ENCODE results near the gene DDIT4L. TPM values are rescaled to one million over a fixed set of nuclear protein-coding genes. Genes with fewer than 3 reads are reported as not detected.

Gene DDIT4L
- total and polyA plus RNA-seq, 2 experiments from 2014 or later, result 3.4 to 7.0 TPM

GRCh38 chr4:100149190-100149589 is 41.1 kb downstream of the DDIT4L start:
- Mint-ChIP-seq H3K27me3 (ENCODE audit: insufficient read depth, low read depth, poor library complexity) (no peaks in the 10 kb centered on the region), H3K9me3 (peaks cover 3% of the 10 kb centered on the region; the same call in 2 of the 3 replicates), H3K4me1 (no peaks in the 10 kb centered on the region), H3K27ac (no peak overlapping the region), H3K36me3 (ENCODE audit: low read depth) (no peaks in the 10 kb centered on the region), H3K4me3 (no peak overlapping the region)
- H3F3A ChIP-seq (replicated peaks; ENCODE audit: low read depth), result no peaks in the 10 kb centered on the region
- DNase-seq (ENCODE audit: low spot score), result no peak
- no peaks in the 10 kb centered on the region for H4K20me1 ChIP-seq (replicated peaks; ENCODE audit: insufficient read depth)
- no peaks in the 10 kb centered on the region for H3K4me1 ChIP-seq (ENCODE audit: insufficient read depth)
- ATAC-seq, result no peak
- TF ChIP-seq, protein P1, sequence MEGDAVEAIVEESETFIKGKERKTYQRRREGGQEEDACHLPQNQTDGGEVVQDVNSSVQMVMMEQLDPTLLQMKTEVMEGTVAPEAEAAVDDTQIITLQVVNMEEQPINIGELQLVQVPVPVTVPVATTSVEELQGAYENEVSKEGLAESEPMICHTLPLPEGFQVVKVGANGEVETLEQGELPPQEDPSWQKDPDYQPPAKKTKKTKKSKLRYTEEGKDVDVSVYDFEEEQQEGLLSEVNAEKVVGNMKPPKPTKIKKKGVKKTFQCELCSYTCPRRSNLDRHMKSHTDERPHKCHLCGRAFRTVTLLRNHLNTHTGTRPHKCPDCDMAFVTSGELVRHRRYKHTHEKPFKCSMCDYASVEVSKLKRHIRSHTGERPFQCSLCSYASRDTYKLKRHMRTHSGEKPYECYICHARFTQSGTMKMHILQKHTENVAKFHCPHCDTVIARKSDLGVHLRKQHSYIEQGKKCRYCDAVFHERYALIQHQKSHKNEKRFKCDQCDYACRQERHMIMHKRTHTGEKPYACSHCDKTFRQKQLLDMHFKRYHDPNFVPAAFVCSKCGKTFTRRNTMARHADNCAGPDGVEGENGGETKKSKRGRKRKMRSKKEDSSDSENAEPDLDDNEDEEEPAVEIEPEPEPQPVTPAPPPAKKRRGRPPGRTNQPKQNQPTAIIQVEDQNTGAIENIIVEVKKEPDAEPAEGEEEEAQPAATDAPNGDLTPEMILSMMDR (conservative IDR thresholded peaks at IDR 0.05; ENCODE audit: low read depth in 2 of 2), result no peak
- no peak for TF ChIP-seq ZNF331 (CRISPR knock-in tag; IDR thresholded peaks at IDR 0.05; ENCODE audit: low read depth)
- TF ChIP-seq NANOG (IDR thresholded peaks at IDR 0.05; ENCODE audit: borderline replicate concordance), result no peak
- no peak for TF ChIP-seq STAT1 (IDR thresholded peaks at IDR 0.05; ENCODE audit: unreplicated experiment)
- TF ChIP-seq EZH2phosphoT487 (IDR thresholded peaks at IDR 0.05; ENCODE audit: unreplicated experiment), result no peak
- TF ChIP-seq, protein P2, sequence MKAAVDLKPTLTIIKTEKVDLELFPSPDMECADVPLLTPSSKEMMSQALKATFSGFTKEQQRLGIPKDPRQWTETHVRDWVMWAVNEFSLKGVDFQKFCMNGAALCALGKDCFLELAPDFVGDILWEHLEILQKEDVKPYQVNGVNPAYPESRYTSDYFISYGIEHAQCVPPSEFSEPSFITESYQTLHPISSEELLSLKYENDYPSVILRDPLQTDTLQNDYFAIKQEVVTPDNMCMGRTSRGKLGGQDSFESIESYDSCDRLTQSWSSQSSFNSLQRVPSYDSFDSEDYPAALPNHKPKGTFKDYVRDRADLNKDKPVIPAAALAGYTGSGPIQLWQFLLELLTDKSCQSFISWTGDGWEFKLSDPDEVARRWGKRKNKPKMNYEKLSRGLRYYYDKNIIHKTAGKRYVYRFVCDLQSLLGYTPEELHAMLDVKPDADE (IDR thresholded peaks at IDR 0.05), result no peak
- no peak for TF ChIP-seq EZH2 (IDR thresholded peaks at IDR 0.05; ENCODE audit: low read depth, unreplicated experiment)
- no peak for TF ChIP-seq ZNF114 (CRISPR knock-in tag; IDR thresholded peaks at IDR 0.05)
- no peak for TF ChIP-seq POLR2AphosphoS5 (IDR thresholded peaks at IDR 0.05; ENCODE audit: low read depth)
- TF ChIP-seq, protein P3, sequence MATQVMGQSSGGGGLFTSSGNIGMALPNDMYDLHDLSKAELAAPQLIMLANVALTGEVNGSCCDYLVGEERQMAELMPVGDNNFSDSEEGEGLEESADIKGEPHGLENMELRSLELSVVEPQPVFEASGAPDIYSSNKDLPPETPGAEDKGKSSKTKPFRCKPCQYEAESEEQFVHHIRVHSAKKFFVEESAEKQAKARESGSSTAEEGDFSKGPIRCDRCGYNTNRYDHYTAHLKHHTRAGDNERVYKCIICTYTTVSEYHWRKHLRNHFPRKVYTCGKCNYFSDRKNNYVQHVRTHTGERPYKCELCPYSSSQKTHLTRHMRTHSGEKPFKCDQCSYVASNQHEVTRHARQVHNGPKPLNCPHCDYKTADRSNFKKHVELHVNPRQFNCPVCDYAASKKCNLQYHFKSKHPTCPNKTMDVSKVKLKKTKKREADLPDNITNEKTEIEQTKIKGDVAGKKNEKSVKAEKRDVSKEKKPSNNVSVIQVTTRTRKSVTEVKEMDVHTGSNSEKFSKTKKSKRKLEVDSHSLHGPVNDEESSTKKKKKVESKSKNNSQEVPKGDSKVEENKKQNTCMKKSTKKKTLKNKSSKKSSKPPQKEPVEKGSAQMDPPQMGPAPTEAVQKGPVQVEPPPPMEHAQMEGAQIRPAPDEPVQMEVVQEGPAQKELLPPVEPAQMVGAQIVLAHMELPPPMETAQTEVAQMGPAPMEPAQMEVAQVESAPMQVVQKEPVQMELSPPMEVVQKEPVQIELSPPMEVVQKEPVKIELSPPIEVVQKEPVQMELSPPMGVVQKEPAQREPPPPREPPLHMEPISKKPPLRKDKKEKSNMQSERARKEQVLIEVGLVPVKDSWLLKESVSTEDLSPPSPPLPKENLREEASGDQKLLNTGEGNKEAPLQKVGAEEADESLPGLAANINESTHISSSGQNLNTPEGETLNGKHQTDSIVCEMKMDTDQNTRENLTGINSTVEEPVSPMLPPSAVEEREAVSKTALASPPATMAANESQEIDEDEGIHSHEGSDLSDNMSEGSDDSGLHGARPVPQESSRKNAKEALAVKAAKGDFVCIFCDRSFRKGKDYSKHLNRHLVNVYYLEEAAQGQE (IDR thresholded peaks at IDR 0.05; ENCODE audit: unreplicated experiment), result no peak
- no peak for TF ChIP-seq JUNB (IDR thresholded peaks at IDR 0.05; ENCODE audit: unreplicated experiment)
- TF ChIP-seq CREB1 (CRISPR knock-in tag; IDR thresholded peaks at IDR 0.05; ENCODE audit: low read depth), result no peak
- TF ChIP-seq, protein P4, sequence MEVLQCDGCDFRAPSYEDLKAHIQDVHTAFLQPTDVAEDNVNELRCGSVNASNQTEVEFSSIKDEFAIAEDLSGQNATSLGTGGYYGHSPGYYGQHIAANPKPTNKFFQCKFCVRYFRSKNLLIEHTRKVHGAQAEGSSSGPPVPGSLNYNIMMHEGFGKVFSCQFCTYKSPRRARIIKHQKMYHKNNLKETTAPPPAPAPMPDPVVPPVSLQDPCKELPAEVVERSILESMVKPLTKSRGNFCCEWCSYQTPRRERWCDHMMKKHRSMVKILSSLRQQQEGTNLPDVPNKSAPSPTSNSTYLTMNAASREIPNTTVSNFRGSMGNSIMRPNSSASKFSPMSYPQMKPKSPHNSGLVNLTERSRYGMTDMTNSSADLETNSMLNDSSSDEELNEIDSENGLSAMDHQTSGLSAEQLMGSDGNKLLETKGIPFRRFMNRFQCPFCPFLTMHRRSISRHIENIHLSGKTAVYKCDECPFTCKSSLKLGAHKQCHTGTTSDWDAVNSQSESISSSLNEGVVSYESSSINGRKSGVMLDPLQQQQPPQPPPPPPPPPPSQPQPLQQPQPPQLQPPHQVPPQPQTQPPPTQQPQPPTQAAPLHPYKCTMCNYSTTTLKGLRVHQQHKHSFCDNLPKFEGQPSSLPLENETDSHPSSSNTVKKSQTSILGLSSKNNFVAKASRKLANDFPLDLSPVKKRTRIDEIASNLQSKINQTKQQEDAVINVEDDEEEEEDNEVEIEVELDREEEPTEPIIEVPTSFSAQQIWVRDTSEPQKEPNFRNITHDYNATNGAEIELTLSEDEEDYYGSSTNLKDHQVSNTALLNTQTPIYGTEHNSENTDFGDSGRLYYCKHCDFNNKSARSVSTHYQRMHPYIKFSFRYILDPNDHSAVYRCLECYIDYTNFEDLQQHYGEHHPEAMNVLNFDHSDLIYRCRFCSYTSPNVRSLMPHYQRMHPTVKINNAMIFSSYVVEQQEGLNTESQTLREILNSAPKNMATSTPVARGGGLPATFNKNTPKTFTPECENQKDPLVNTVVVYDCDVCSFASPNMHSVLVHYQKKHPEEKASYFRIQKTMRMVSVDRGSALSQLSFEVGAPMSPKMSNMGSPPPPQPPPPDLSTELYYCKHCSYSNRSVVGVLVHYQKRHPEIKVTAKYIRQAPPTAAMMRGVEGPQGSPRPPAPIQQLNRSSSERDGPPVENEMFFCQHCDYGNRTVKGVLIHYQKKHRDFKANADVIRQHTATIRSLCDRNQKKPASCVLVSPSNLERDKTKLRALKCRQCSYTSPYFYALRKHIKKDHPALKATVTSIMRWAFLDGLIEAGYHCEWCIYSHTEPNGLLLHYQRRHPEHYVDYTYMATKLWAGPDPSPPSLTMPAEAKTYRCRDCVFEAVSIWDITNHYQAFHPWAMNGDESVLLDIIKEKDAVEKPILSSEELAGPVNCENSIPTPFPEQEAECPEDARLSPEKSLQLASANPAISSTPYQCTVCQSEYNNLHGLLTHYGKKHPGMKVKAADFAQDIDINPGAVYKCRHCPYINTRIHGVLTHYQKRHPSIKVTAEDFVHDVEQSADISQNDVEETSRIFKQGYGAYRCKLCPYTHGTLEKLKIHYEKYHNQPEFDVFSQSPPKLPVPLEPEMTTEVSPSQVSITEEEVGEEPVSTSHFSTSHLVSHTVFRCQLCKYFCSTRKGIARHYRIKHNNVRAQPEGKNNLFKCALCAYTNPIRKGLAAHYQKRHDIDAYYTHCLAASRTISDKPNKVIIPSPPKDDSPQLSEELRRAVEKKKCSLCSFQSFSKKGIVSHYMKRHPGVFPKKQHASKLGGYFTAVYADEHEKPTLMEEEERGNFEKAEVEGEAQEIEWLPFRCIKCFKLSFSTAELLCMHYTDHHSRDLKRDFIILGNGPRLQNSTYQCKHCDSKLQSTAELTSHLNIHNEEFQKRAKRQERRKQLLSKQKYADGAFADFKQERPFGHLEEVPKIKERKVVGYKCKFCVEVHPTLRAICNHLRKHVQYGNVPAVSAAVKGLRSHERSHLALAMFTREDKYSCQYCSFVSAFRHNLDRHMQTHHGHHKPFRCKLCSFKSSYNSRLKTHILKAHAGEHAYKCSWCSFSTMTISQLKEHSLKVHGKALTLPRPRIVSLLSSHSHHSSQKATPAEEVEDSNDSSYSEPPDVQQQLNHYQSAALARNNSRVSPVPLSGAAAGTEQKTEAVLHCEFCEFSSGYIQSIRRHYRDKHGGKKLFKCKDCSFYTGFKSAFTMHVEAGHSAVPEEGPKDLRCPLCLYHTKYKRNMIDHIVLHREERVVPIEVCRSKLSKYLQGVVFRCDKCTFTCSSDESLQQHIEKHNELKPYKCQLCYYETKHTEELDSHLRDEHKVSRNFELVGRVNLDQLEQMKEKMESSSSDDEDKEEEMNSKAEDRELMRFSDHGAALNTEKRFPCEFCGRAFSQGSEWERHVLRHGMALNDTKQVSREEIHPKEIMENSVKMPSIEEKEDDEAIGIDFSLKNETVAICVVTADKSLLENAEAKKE (CRISPR knock-in tag; IDR thresholded peaks at IDR 0.05), result no peak
- no peak overlapping the region for H3K27ac ChIP-seq (ENCODE audit: low read depth)
- no peak overlapping the region for H3K4me2 ChIP-seq
- no peak overlapping the region for H3K4me3 ChIP-seq
- H3K27me3 ChIP-seq (ENCODE audit: insufficient read depth), result no peaks in the 10 kb centered on the region
- H3K9me2 ChIP-seq (ENCODE audit: insufficient read depth), result no peaks in the 10 kb centered on the region
- H3K36me3 ChIP-seq (ENCODE audit: insufficient read depth), result no peaks in the 10 kb centered on the region
- no peaks in the 10 kb centered on the region for H3K79me2 ChIP-seq (replicated peaks; ENCODE audit: insufficient read depth)
- H2AFZ ChIP-seq, result no peak overlapping the region
